Measurements from ENCODE around the gene TMEM165. TPM values are rescaled to one million over a fixed set of nuclear protein-coding genes. Genes with fewer than 3 reads are reported as not detected.

The TMEM165 gene
- total RNA-seq, 1 donor from 2014 or later = 141 TPM

DNA sequence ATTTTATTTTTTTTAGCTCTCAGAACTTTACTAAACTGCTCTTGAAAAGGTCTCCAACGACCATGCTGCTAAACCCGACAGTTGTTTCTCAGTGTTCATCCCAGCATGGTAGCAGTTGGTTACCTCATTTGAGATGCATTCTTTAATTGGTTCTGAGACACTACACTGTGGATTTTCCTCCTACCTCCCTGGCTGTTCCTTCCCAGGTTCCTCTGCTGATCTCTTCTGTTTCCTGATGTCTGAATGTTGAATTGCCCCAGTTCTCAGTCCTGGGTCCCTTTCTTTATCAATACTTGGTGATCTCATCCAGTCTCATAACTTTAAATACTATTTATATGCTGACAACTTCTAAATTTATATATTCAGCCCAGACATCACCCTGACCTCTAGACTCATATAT is 19.1 kb upstream of the TMEM165 start:
- no peaks in the 10 kb centered on the region for H3K36me3 ChIP-seq
- intact Hi-C loops (cut with DNase I) = no loop called here
- DNase-seq (no peak), ATAC-seq (no peak)
- H3K27ac ChIP-seq = no peak overlapping the region
- TF ChIP-seq CTCF (IDR thresholded peaks at IDR 0.05) = no peak
- H3K27me3 ChIP-seq = no peaks in the 10 kb centered on the region
- H3K9me3 ChIP-seq = no peaks in the 10 kb centered on the region
- H3K4me1 ChIP-seq = no peaks in the 10 kb centered on the region
- no peak overlapping the region for H3K4me3 ChIP-seq

DNA sequence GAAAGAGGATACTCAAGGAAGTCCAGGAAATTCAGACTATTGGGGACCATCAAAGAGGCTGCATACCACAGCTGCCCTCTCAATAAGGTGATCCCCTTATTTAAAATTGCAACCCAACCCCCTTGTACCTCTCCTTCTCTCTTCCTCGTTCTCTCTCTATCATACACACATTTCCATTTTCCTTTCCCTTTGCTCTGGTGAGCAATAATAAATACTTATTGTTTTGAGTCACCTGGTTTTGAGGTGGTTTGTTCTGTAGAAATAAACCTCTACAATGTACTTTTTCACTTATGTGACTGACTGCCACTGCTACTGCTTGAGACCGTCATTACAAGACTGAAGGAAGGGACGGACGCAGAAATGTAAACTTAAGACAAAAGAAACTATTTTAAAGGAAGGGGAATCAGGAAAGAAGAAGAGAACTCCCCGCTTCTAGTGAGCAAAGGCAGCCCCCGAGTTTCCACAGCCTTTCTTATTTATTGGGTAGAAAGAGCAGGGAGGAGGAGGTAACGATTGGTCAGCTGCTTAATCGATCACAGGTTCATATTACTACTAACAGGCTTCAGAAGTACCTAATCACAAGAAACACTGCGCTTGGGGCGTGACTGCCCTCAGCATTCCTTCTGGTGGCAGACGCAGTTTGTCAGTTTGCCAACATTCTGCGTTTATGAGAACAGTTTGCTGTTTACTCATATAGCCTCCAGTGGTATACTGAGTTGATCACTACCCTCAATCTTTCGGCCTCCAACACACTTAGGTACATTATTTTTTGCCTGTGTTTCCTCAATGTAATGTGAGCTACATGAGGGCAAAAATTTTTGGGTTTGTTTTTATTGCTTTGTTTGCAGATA is 16.9 kb upstream of the TMEM165 start:
- peak overlapping the region; percentile 15 for H3K4me3 ChIP-seq

DNA sequence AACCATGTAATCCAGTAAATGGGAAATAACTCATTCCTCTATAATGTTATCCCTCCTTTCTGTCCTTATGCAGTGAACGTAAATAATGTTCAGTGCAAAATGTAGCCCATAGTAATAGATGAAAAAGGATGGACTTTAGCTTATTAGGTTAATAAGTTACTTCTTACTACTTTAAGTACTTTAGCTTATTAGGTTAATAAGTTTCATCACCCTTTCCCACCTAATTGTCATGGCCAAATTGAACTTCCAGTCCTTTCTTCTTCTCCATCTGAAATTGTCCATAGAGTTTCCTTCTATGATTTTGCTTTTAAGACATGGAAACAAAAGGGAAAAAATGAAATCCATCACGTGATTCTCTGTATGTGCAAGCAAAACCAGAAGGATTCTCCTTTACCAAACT is 15.2 kb upstream of the TMEM165 start:
- no peak for DNase-seq
- Histone ChIP-seq H3K27me3 (no peaks in the 10 kb centered on the region), H3K4me3 (no peak overlapping the region), H3K4me1 (no peaks in the 10 kb centered on the region), H3K36me3 (no peaks in the 10 kb centered on the region), H3K27ac (no peak overlapping the region), H3K9me3 (no peaks in the 10 kb centered on the region)
- intact Hi-C loops (cut with DNase I) = no loop called here
- no peak for TF ChIP-seq CTCF (IDR thresholded peaks at IDR 0.05)
- no peak for ATAC-seq

More for the DNA sequence above, 16.9 kb upstream of the TMEM165 start:
- TF ChIP-seq CTCF (IDR thresholded peaks at IDR 0.05) = no peak
- Histone ChIP-seq H3K27me3 (no peaks in the 10 kb centered on the region), H3K9me3 (no peaks in the 10 kb centered on the region), H3K36me3 (no peaks in the 10 kb centered on the region), H3K4me1 (no peaks in the 10 kb centered on the region), H3K27ac (peak overlapping the region; percentile 12)
- ATAC-seq (no peak), DNase-seq (no peak)
- intact Hi-C loops (cut with DNase I) = no loop called here

DNA sequence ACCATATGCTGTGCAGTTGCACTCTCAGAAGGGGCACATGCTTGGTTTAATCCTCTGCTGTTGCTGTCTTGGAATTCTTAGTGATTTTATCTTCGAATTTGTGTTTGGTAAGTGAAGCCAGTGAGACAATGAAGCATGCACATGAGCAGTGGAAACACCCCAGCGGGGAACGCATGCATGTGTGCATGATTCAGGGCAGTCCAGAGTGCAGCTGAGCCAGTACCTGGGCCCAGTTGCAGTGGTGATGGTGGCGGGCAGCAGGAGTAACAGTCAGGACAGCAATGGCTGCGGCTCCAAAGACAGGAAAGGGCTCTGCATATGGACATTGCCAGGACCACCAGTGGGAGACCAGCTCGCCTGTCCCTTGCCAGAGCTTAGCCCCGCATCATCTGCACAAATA is 14.3 kb upstream of the TMEM165 start:
- DNase-seq (no peak), ATAC-seq (no peak)
- no peaks in the 10 kb centered on the region for H3K27me3 ChIP-seq
- no peaks in the 10 kb centered on the region for H3K9me3 ChIP-seq
- no peaks in the 10 kb centered on the region for H3K36me3 ChIP-seq
- no peak for TF ChIP-seq CTCF (IDR thresholded peaks at IDR 0.05)
- H3K4me3 ChIP-seq = no peak overlapping the region
- intact Hi-C loops (cut with DNase I) = no loop called here
- H3K4me1 ChIP-seq = no peaks in the 10 kb centered on the region
- H3K27ac ChIP-seq = no peak overlapping the region

GRCh38 chr4:55382488-55383003 is 13.2 kb upstream of the TMEM165 start:
- DNase-seq (no peak), ATAC-seq (no peak)
- Histone ChIP-seq H3K36me3 (no peaks in the 10 kb centered on the region), H3K27me3 (no peaks in the 10 kb centered on the region), H3K27ac (no peak overlapping the region), H3K4me3 (no peak overlapping the region), H3K4me1 (no peaks in the 10 kb centered on the region), H3K9me3 (no peaks in the 10 kb centered on the region)
- TF ChIP-seq CTCF (IDR thresholded peaks at IDR 0.05) = no peak
- intact Hi-C loops (cut with DNase I) = no loop called here
